ENCODE measurements around the gene ATP2A1.

ATP2A1 gene

GRCh38 chr16:28898266-28898665, 20.0 kb downstream of the ATP2A1 start:
- Histone ChIP-seq H3K18ac (ENCODE audit: low read length) (no peak overlapping the region), H3K36me3 (ENCODE audit: control insufficient read depth, insufficient read depth, low read length) (no peaks in the 10 kb centered on the region), H3K4me1 (ENCODE audit: control insufficient read depth, low read depth, low read length) (no peaks in the 10 kb centered on the region), H4K8ac (ENCODE audit: low read depth, low read length) (no peak overlapping the region), H2BK5ac (ENCODE audit: low read length) (no peak overlapping the region), H3K56ac (ENCODE audit: low read length) (no peak overlapping the region), H2AK5ac (ENCODE audit: low read length) (no peak overlapping the region), H2BK120ac (ENCODE audit: low read depth, low read length) (no peak overlapping the region), H3K4me2 (ENCODE audit: low read length) (no peak overlapping the region), H3K4me3 (ENCODE audit: low read length) (no peak overlapping the region), H3K4ac (ENCODE audit: low read depth, low read length) (no peak overlapping the region), H3K23ac (ENCODE audit: low read length) (no peak overlapping the region), H3K9ac (ENCODE audit: low read length) (no peak overlapping the region), H4K5ac (ENCODE audit: low read length) (no peak overlapping the region), H3K27ac (ENCODE audit: low read depth, low read length) (no peak overlapping the region), H3K27me3 (ENCODE audit: insufficient read depth, low read length, poor library complexity) (no peaks in the 10 kb centered on the region), H3K79me2 (ENCODE audit: control insufficient read depth, insufficient read depth, low read length) (no peaks in the 10 kb centered on the region), H3K79me1 (ENCODE audit: low read length) (no peaks in the 10 kb centered on the region), H2BK15ac (replicated peaks; ENCODE audit: low read depth) (no peak overlapping the region)
- no CpG with 5 or more reads among the region's 15 CpGs for WGBS (ENCODE audit: extremely low coverage, insufficient coverage, low lambda C conversion rate)
- peak; percentile 70 for DNase-seq

- no peaks in the 10 kb centered on the region for H3K27me3 ChIP-seq (ENCODE audit: insufficient read depth, low read length, poor library complexity)
- no peak overlapping the region for H3K4me2 ChIP-seq (ENCODE audit: low read length)
- H3K79me2 ChIP-seq (ENCODE audit: control insufficient read depth, insufficient read depth, low read length) = no peaks in the 10 kb centered on the region
- no peak overlapping the region for H4K8ac ChIP-seq (ENCODE audit: low read depth, low read length)
- no peak overlapping the region for H4K5ac ChIP-seq (ENCODE audit: low read length)
- H2BK5ac ChIP-seq (ENCODE audit: low read length) = no peak overlapping the region
- no peak overlapping the region for H2BK15ac ChIP-seq (replicated peaks; ENCODE audit: low read depth)
- H2BK120ac ChIP-seq (ENCODE audit: low read depth, low read length) = no peak overlapping the region
- WGBS (ENCODE audit: extremely low coverage, insufficient coverage, low lambda C conversion rate) = no CpG with 5 or more reads among the region's 4 CpGs
- no peaks in the 10 kb centered on the region for H3K36me3 ChIP-seq (ENCODE audit: control insufficient read depth, insufficient read depth, low read length)
- no peak overlapping the region for H3K27ac ChIP-seq (ENCODE audit: low read depth, low read length)
- H3K9ac ChIP-seq (ENCODE audit: low read length) = no peak overlapping the region
- H3K4ac ChIP-seq (ENCODE audit: low read depth, low read length) = no peak overlapping the region
- H2AK5ac ChIP-seq (ENCODE audit: low read length) = no peak overlapping the region
- H3K23ac ChIP-seq (ENCODE audit: low read length) = no peak overlapping the region
- DNase-seq = no peak
- no peaks in the 10 kb centered on the region for H3K79me1 ChIP-seq (ENCODE audit: low read length)
- no peak overlapping the region for H3K56ac ChIP-seq (ENCODE audit: low read length)
- no peaks in the 10 kb centered on the region for H3K4me1 ChIP-seq (ENCODE audit: control insufficient read depth, low read depth, low read length)
- H3K18ac ChIP-seq (ENCODE audit: low read length) = no peak overlapping the region
- no peak overlapping the region for H3K4me3 ChIP-seq (ENCODE audit: low read length)
Observed at GRCh38 chr16:28898942-28899341, 20.7 kb downstream of the ATP2A1 start.

- no peak overlapping the region for H3K18ac ChIP-seq (ENCODE audit: low read length)
- no peaks in the 10 kb centered on the region for H3K79me2 ChIP-seq (ENCODE audit: control insufficient read depth, insufficient read depth, low read length)
- H3K4me3 ChIP-seq (ENCODE audit: low read length) = no peak overlapping the region
- no peak overlapping the region for H3K4me2 ChIP-seq (ENCODE audit: low read length)
- no peak overlapping the region for H3K9ac ChIP-seq (ENCODE audit: low read length)
- no peaks in the 10 kb centered on the region for H3K36me3 ChIP-seq (ENCODE audit: control insufficient read depth, insufficient read depth, low read length)
- H3K27me3 ChIP-seq (ENCODE audit: insufficient read depth, low read length, poor library complexity) = no peaks in the 10 kb centered on the region
- no peak overlapping the region for H3K4ac ChIP-seq (ENCODE audit: low read depth, low read length)
- H2BK15ac ChIP-seq (replicated peaks; ENCODE audit: low read depth) = no peak overlapping the region
- H3K56ac ChIP-seq (ENCODE audit: low read length) = no peak overlapping the region
- no CpG with 5 or more reads among the region's 11 CpGs for WGBS (ENCODE audit: extremely low coverage, insufficient coverage, low lambda C conversion rate)
- H4K8ac ChIP-seq (ENCODE audit: low read depth, low read length) = no peak overlapping the region
- DNase-seq = no peak
- no peak overlapping the region for H2BK120ac ChIP-seq (ENCODE audit: low read depth, low read length)
- H3K27ac ChIP-seq (ENCODE audit: low read depth, low read length) = no peak overlapping the region
- H2AK5ac ChIP-seq (ENCODE audit: low read length) = no peak overlapping the region
- no peaks in the 10 kb centered on the region for H3K4me1 ChIP-seq (ENCODE audit: control insufficient read depth, low read depth, low read length)
- no peak overlapping the region for H2BK5ac ChIP-seq (ENCODE audit: low read length)
- no peak overlapping the region for H4K5ac ChIP-seq (ENCODE audit: low read length)
- no peak overlapping the region for H3K23ac ChIP-seq (ENCODE audit: low read length)
- no peaks in the 10 kb centered on the region for H3K79me1 ChIP-seq (ENCODE audit: low read length)
Observed at GRCh38 chr16:28899882-28900590, 21.7 kb downstream of the ATP2A1 start.

GRCh38 chr16:28900601-28901000, 22.3 kb downstream of the ATP2A1 start:
- no CpG with 5 or more reads among the region's 25 CpGs for WGBS (ENCODE audit: extremely low coverage, insufficient coverage, low lambda C conversion rate)
- no peak overlapping the region for H3K4me3 ChIP-seq (ENCODE audit: low read length)

GRCh38 chr16:28901862-28902261, 23.6 kb downstream of the ATP2A1 start:
- H2BK15ac ChIP-seq (replicated peaks; ENCODE audit: low read depth) = no peak overlapping the region
- H3K4me1 ChIP-seq (ENCODE audit: control insufficient read depth, low read depth, low read length) = no peaks in the 10 kb centered on the region
- no peak overlapping the region for H3K27ac ChIP-seq (ENCODE audit: low read depth, low read length)
- H2BK120ac ChIP-seq (ENCODE audit: low read depth, low read length) = no peak overlapping the region
- DNase-seq = no peak
- H3K4me2 ChIP-seq (ENCODE audit: low read length) = no peak overlapping the region
- H4K8ac ChIP-seq (ENCODE audit: low read depth, low read length) = no peak overlapping the region
- no peaks in the 10 kb centered on the region for H3K79me2 ChIP-seq (ENCODE audit: control insufficient read depth, insufficient read depth, low read length)
- no peaks in the 10 kb centered on the region for H3K79me1 ChIP-seq (ENCODE audit: low read length)
- no peaks in the 10 kb centered on the region for H3K27me3 ChIP-seq (ENCODE audit: insufficient read depth, low read length, poor library complexity)
- no peak overlapping the region for H3K9ac ChIP-seq (ENCODE audit: low read length)
- no peak overlapping the region for H2BK5ac ChIP-seq (ENCODE audit: low read length)
- H3K23ac ChIP-seq (ENCODE audit: low read length) = no peak overlapping the region
- no peak overlapping the region for H3K18ac ChIP-seq (ENCODE audit: low read length)
- no peaks in the 10 kb centered on the region for H3K36me3 ChIP-seq (ENCODE audit: control insufficient read depth, insufficient read depth, low read length)
- no peak overlapping the region for H2AK5ac ChIP-seq (ENCODE audit: low read length)
- H4K5ac ChIP-seq (ENCODE audit: low read length) = no peak overlapping the region
- no peak overlapping the region for H3K4me3 ChIP-seq (ENCODE audit: low read length)
- WGBS (ENCODE audit: extremely low coverage, insufficient coverage, low lambda C conversion rate) = no CpG with 5 or more reads among the region's 15 CpGs
- no peak overlapping the region for H3K4ac ChIP-seq (ENCODE audit: low read depth, low read length)
- H3K56ac ChIP-seq (ENCODE audit: low read length) = no peak overlapping the region

More at GRCh38 chr16:28900601-28901000, 22.3 kb downstream of the ATP2A1 start:
- Histone ChIP-seq H3K27me3 (ENCODE audit: insufficient read depth, low read length, poor library complexity) (no peaks in the 10 kb centered on the region), H3K36me3 (ENCODE audit: control insufficient read depth, insufficient read depth, low read length) (no peaks in the 10 kb centered on the region), H2AK5ac (ENCODE audit: low read length) (no peak overlapping the region), H2BK120ac (ENCODE audit: low read depth, low read length) (no peak overlapping the region), H3K4ac (ENCODE audit: low read depth, low read length) (no peak overlapping the region), H4K8ac (ENCODE audit: low read depth, low read length) (no peak overlapping the region), H3K79me2 (ENCODE audit: control insufficient read depth, insufficient read depth, low read length) (no peaks in the 10 kb centered on the region), H3K79me1 (ENCODE audit: low read length) (no peaks in the 10 kb centered on the region), H2BK5ac (ENCODE audit: low read length) (no peak overlapping the region), H3K18ac (ENCODE audit: low read length) (no peak overlapping the region), H3K23ac (ENCODE audit: low read length) (no peak overlapping the region), H4K5ac (ENCODE audit: low read length) (no peak overlapping the region), H3K9ac (ENCODE audit: low read length) (no peak overlapping the region), H2BK15ac (replicated peaks; ENCODE audit: low read depth) (no peak overlapping the region), H3K27ac (ENCODE audit: low read depth, low read length) (no peak overlapping the region), H3K4me1 (ENCODE audit: control insufficient read depth, low read depth, low read length) (no peaks in the 10 kb centered on the region), H3K4me2 (ENCODE audit: low read length) (no peak overlapping the region), H3K56ac (ENCODE audit: low read length) (no peak overlapping the region)
- no peak for DNase-seq

GRCh38 chr16:28902909-28903308, 24.6 kb downstream of the ATP2A1 start:
- Histone ChIP-seq H3K27me3 (ENCODE audit: insufficient read depth, low read length, poor library complexity) (no peaks in the 10 kb centered on the region), H3K4me2 (ENCODE audit: low read length) (no peak overlapping the region), H3K23ac (ENCODE audit: low read length) (no peak overlapping the region), H2AK5ac (ENCODE audit: low read length) (no peak overlapping the region), H3K79me1 (ENCODE audit: low read length) (no peaks in the 10 kb centered on the region), H3K4me1 (ENCODE audit: control insufficient read depth, low read depth, low read length) (no peaks in the 10 kb centered on the region), H3K18ac (ENCODE audit: low read length) (no peak overlapping the region), H3K79me2 (ENCODE audit: control insufficient read depth, insufficient read depth, low read length) (no peaks in the 10 kb centered on the region), H3K36me3 (ENCODE audit: control insufficient read depth, insufficient read depth, low read length) (no peaks in the 10 kb centered on the region), H3K4me3 (ENCODE audit: low read length) (no peak overlapping the region), H2BK15ac (replicated peaks; ENCODE audit: low read depth) (no peak overlapping the region), H2BK120ac (ENCODE audit: low read depth, low read length) (no peak overlapping the region), H3K56ac (ENCODE audit: low read length) (no peak overlapping the region), H3K9ac (ENCODE audit: low read length) (no peak overlapping the region), H3K4ac (ENCODE audit: low read depth, low read length) (no peak overlapping the region), H4K8ac (ENCODE audit: low read depth, low read length) (no peak overlapping the region), H3K27ac (ENCODE audit: low read depth, low read length) (no peak overlapping the region), H2BK5ac (ENCODE audit: low read length) (no peak overlapping the region), H4K5ac (ENCODE audit: low read length) (no peak overlapping the region)
- no CpG with 5 or more reads among the region's 11 CpGs for WGBS (ENCODE audit: extremely low coverage, insufficient coverage, low lambda C conversion rate)
- DNase-seq = no peak

All from mesendoderm (in vitro differentiated cells).